ENCODE results near the gene RNPEP.
"Not testable (repeated sequence)": the region's sequence is repeated elsewhere in the genome, so short reads cannot be mapped to it uniquely, and the experiment has no call there.

Gene RNPEP

DNA sequence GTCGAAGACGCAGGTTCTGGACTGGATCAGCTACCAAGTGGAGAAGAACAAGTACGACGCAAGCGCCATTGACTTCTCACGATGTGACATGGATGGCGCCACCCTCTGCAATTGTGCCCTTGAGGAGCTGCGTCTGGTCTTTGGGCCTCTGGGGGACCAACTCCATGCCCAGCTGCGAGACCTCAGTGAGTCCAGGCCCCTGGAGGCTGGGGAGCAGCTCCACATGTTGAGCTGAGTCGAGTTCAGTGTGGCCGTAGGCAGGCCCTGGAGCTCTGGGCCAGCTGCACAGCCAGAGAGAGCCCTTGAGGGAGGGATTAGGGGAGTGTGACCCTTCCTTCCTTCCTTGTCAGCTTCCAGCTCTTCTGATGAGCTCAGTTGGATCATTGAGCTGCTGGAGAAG, 29.5 kb downstream of the RNPEP start:
- FAIRE-seq = no peak

DNA sequence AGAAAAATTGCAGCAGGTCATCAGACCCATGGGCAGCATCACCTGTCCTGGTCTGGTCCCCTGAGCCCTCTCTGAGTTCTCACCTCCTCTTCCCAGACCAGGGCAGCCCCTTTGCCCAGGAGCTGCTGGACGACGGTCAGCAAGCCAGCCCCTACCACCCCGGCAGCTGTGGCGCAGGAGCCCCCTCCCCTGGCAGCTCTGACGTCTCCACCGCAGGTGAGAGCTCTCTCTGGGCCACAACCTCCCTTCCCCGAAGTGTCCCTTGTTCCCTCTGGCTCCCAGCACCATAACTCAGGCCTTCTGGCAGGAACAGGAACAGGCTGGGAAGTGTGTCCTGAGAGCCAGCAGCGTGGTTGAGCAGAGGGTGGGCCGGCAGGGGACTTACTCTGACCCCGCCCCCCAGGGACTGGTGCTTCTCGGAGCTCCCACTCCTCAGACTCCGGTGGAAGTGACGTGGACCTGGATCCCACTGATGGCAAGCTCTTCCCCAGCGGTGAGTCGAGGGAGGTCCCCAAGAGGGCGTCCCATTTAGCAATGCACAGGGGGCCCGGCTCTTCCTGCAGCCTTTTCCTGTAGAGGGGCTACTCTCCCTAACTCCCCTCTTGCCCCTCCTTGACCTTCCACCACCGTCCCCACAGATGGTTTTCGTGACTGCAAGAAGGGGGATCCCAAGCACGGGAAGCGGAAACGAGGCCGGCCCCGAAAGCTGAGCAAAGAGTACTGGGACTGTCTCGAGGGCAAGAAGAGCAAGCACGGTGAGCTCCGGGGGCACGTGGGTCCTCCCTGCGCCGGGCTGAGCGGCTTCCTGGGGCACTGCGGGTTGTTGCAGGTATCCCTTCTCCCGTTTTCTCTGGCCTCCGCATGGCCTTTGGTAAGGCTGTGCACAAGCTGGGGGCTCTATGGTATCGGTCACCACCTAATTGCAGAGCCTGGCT, 30.4 kb downstream of the RNPEP start:
- FAIRE-seq = no peak

DNA sequence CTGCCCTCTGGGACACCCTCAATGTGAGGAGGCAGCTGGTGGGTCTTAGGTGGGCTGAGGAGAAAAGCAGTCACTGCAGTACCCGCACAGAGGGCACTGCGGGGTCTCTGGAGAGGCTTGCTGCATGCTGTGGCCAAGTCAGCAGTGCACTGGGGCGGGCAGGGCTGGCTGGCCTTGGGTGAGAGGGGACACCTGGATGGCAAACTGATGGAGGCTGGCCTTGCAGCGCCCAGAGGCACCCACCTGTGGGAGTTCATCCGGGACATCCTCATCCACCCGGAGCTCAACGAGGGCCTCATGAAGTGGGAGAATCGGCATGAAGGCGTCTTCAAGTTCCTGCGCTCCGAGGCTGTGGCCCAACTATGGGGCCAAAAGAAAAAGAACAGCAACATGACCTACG, 31.2 kb downstream of the RNPEP start:
- FAIRE-seq = no peak

DNA sequence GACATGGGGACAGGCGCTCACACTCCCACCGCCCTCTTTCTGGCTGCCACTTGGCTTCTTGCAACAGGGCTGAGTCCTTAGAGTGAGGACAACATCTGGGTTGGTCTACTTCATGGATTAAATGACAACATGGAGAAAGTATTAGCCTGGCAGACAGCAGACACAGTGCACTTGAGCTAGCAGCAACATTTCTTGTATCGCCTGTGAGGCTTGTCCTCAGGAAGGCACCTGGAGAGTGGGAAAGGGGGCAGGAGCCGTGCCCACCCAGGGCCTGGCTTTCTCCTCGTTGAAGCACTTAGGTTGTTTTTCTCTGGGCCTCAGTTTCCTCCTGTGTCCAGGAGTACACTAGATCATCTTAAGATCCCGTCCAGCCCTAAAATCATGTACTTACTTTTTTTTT, 31.6 kb downstream of the RNPEP start:
- FAIRE-seq = no peak

DNA sequence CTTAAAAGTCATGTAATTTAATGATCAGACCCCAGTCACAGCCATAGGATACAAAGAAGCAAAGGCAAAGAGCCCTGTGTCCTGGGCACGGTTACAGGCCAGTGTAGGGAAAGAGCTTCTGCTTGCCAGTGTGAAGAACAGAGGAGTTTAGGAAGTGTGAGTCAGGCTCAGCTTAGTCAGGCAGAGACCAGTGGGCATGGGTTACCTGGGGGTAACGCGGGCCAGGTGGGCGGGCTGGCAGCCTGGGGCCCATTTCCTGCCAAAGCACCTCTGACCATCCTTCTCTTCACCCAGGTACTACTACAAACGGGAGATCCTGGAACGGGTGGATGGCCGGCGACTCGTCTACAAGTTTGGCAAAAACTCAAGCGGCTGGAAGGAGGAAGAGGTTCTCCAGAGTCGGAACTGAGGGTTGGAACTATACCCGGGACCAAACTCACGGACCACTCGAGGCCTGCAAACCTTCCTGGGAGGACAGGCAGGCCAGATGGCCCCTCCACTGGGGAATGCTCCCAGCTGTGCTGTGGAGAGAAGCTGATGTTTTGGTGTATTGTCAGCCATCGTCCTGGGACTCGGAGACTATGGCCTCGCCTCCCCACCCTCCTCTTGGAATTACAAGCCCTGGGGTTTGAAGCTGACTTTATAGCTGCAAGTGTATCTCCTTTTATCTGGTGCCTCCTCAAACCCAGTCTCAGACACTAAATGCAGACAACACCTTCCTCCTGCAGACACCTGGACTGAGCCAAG, 32.6 kb downstream of the RNPEP start:
- no peak for FAIRE-seq

DNA sequence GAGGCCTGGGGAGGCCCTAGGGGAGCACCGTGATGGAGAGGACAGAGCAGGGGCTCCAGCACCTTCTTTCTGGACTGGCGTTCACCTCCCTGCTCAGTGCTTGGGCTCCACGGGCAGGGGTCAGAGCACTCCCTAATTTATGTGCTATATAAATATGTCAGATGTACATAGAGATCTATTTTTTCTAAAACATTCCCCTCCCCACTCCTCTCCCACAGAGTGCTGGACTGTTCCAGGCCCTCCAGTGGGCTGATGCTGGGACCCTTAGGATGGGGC, 33.2 kb downstream of the RNPEP start:
- FAIRE-seq = no peak

DNA sequence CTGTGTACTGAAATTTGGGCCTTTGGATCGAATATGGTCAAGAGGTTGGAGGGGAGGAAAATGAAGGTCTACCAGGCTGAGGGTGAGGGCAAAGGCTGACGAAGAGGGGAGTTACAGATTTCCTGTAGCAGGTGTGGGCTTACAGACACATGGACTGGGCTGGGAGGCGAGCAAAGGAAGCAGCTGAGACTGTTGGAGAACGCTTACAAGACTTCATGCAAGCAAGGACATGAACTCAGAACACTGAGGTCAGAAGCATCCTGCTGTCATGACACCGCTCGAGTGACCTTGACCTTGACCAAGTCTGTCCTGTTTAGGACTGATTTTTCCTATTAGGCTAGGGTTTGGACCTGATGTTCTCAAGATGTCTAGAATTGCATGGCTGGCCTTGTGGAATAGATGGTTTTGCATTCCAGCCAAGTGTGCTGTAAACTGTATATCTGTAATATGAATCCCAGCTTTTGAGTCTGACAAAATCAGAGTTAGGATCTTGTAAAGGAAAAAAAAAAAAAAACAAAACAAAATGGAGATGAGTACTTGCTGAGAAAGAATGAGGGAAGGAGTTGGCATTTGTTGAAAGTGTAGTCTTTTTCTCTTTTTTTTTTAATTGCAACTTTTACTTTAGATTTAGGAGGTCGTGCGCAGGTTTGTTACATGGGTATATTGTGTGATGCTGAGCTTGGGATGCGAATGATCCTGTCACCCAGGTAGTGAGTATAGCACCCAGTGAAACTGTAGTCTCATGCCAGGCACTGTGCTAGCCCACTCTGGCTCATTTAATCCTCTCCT, 33.8 kb downstream of the RNPEP start:
- no peak for FAIRE-seq

DNA sequence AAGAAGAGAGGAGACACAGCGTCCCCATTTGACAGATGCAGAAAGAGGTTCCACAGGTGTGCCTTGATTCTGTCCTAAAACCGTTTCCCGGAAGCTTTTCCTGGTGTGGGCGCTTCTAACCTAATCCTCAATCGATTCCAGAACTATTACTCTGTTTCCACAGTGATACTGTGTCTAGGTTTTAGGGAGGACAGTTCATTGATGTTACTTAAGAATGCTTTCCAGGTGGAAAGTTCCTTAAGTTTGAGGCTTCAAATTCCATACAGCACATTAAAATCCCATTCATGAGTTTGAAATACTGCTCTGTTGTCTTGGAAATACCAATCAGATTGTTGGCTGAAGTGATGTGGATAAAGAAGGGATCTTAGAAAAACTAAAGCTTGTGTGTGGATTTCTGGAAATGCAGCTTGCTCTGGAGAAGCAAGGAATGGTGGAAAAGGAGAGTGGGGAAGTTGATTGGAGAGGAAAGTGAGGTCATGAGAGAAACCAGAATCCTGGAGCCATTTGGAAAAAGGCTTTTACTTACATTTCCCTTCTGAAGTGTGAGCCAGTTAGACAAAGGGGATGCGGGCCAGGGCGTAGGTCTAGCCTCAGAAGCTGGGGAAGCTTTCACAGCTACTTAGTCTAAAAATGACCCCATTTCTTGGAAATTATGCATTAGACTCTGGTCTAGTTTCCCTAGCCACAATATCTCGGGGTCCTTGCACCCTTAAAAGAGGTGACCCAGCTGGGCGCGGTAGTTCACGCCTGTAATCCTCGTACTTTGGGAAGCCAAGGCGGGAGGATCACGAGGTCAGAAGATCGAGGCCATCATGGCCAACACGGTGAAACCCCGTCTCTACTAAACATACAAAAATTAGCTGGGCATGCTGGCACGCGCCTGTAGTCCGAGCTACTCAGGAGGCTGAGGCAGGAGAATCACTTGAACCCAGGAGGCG, 34.6 kb downstream of the RNPEP start:
- FAIRE-seq = no peak

DNA sequence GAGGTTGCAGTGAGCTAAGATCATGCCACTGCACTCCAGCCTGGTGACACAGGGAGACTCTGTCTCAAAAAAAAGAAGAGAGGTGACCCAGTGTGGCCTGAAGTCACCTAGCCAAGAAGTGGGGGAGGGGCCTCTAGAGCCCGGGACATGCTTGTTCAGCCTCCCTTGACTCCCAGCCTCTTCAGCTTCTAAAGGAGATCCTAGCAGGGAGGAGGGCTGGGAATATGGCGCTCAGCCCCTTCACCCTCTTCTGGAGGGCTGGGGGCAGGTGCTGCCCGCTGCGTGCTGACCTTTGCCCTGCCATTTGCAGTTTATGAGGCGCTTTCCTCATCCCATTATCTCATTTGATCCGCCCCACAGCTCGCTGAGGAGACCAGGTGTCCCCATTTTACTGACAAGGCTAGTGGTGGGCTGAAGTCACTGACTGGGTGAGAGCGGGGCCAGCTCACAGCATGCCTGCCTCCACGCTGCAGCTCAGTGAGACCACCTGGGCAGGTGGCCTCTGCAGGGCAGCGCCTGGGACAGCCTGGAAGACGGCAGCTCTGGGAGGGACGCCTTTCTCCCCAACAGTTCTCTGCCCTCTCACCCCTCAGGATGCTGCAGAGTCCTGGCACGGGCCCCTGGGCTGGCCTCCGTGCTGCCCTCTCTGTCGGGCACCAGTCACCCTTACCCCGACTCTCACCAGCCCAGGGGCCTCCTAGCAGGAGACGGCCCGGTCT, 35.5 kb downstream of the RNPEP start:
- no peak for FAIRE-seq

DNA sequence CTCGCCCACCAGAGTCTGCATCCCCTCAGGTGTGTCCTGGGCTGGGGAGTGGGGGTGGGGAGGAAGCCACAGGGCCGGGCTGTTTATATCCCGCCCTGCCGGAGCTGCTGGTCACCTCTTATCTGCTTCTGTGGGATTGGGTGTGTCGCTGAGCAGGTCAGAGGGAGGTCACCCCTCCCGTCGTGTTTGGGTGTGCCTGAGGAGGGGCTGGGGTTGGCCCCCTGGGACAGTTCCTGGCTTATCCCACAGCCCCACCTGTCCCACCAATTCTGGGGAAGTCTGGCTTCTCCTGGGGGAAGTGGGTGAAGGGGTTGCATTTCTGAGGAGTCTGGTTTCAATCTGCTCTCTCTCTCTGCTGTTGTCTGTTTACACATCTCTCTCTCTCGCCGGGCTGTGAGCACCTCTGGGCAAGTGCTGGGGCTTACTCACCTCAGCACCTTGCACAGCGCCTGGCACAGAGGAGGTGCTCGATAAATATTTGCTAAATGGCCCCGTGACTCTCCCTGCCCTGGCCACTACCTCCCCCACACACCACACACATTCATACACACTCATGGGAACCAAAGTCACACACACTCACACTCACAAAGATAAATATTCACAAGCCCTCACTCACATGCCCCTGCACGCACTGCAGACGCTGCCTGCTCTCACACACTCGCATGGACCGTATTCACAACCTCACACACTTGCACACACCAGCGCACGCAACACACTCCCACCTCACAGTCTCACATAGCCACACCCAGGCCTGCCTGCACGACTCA, 36.2 kb downstream of the RNPEP start:
- no peak for FAIRE-seq

DNA sequence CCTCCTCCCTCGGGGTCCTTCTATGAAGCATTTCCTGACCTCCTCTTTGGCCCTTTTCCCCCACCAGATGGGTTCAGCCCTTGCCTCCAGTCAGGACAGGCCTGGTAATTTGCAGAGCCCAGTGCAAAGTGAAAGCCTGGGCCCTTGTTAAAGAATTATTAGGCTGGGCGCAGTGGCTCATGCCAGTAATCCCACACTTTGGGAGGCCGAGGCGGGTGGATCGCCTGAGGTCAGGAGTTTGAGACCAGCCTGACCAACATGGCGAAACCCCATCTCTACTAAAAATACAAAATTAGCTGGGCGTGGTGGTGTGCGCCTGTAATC, 36.7 kb downstream of the RNPEP start:
- not testable (repeated sequence) for FAIRE-seq

DNA sequence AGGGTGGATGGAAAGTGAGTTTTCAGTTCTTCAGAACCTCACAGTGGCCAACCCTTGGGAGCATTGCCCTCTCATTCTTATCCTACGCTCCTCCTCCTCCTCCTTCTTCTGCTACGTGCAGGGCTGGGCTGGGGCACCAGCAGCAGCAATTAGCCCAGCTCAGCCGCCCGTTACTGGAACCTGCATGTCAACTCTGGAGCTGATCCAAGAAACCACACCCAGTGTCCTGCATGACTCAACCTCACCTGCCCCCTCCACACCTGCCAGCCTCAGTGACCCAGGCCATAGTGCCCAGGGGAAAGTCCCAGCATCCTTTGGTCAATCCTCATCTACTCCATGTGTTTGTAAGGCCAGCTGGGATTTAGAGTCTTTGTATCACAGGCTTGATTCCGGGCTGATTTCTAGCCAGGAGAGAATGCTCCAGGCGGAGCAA, 40.6 kb downstream of the RNPEP start:
- no peak for FAIRE-seq

DNA sequence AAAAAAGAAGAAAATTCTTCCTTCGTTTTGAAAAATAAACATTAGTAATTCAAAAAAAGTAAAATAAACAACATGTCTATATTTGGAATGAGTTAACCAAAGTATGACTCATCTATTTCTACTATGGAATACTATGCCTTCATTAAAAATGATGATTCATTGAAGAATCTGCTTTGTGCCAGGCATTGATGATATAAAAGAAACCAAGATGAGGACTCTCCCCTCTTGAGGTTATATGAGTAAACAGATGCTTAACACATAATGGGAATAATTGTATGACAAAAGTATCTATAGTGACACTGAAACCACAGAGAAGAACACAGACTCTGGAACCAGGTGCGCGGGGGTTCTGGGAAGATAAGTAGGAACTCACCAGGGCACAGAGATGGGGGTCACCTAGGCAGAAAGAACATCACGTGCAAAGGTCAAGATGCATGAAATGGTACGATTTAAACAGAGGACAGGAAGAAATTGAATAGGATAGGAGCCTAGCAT, 46.8 kb downstream of the RNPEP start:
- FAIRE-seq = peak; percentile 72

DNA sequence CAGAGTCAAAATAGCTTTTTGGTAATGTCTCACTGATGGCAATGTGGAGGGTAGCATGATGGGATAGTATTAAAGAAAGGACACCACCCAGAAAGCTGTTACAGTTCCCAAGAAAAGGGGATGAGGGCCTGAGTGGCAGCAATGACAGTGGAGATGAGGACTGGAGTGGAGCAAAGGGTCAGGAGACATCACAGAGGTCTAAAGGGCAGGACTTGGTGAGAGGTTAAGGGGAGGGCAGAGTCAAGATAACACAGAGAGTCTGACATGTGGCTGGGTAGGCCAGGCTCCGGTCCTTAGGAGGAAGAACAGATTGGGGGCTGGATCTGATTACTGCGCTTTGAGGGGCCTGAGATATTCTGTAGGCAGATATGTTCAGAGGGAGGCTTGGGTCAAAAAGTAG, 47.3 kb downstream of the RNPEP start:
- no peak for FAIRE-seq

DNA sequence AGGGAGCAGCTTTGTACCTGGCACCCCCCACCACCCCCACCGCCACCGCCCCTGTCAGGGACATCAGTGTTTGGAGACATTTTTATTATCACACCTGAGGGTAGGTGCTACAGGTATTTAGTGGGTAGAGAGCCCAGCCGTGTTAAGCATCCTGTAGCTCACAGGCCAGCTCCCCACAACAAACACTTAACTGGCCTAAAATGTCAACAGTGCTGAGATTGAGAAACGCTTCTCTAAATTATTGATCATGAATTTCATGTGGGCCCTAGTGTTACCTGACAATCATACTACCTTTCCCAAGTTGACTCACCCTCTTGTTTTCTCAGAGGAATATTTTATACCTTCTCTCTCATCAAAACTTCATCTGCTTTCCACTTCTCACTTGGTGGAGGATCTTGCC, 49.3 kb downstream of the RNPEP start:
- no peak for FAIRE-seq

DNA sequence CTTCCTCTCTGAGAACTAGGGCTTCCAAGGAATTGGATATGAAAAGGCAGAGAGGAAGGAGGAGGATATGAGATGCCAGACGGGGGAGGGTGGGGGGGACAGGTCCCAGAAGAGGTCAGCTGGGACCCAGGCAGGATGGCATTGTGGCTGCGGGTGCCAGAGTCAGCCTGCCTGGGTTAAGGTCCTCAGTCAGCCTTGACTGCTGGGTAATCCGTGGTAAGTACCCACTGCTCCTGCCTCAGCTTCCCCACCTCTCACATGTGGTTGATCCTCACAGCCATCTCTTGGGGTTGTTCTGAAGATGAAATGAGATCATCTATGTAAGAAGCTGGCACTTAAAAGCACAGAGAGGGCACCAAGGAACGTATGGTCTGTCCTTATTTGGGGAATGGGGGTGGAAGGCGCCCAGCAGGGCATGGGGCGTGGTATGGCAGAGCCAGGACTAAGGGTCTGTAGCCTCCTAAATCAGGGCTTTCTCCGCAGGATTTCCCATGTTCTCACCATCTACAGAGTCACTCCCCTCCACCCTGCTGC, 51.8 kb downstream of the RNPEP start:
- FAIRE-seq = no peak

DNA sequence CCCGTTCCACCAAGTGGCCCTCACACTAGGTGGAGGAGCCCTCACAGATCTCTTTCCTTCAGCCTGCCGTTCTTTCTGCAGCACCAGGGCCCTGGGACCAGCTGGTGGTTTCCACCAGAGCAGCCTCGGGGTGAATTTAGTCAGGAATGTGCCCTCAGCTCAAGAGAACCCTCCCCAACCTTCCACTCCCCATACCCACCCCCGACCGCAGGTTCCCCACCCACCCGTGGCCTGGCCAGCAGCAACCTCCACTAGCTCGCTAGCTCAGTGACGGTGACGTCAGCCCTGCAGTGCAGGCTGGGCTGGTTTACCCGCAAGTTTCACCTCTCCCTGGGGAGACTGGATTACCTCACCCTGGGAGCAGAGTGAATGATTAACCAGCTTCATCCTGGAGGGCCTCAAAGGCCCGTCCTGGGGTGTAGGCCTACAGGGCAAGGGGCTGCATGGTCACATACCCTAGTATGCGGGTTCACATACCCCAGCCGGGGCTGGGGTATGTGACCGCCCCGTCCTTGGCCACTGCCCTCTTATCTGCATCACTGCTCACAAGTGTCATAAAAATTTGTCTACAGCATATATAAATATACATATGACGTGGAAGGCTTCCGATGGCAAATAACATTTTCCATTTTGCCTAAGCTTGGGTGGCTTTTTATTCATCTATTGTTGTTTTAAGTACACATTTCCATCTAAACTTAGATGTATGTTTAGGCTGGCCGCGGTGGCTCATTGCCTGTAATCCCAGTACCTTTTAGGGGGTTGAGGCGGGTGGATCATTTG, 52.4 kb downstream of the RNPEP start:
- FAIRE-seq = no peak

DNA sequence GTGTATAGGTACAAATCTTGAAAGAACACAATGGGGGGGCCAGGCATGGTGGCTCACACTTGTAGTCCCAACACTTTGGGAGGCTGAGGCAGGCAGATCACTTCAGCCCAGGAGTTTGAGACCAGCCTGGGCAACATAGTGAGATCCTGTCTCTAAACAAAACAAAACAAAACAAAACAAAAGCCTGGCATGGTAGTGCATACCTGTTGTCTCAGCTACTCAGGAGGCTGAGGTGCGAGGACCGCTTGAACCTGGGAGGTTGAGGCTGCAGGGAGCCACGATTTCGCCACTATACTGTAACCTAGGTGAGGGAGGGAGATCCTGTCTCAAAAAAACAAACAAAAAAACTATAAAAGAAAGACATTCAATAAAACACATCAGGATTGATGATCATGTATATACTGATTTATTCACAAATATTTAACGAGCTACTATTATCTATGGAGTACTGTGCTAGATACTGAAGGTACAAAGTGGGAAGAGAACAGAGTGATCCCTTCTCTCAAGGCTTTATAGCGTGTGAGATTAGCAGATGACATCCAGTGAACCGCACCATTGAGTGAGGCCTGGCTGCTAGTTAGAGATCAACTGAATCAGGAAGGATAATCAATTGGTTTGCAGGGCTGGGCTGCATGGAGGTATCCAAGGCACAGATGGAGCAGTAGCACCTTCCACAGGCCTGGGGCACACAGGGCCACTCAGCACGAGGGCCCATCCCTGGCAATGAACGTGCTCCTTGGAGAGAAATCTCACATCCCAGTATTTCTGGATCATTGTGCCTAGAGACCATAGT, 54.3 kb downstream of the RNPEP start:
- FAIRE-seq = no peak

DNA sequence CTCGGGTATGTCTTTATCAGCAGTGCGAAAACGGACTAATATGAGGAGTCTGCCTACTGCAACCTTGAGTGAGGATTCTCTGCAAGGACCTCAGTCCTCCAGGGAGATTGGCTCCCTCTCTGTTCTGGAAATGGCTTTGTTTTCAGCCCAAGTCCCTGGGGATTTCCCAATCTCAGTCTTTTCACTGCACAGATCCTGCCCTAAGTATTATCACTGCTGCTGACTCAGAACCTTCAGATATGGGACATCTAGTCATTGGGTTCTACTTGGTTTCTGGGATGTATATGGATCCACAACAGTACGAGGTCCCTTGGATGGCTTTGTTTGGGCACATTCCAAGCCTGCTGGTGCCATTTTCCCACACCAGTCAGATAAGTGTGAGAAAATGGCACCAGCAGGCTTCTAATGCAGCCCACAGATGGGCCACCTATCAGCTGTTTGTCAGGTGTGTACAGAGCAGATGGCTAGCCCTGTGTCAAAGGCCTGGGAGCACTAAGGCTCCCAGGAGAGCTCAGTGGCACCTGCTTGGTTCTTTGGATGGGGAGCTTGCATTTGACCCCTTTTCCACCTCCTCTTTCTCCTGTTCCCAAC, 55.4 kb downstream of the RNPEP start:
- FAIRE-seq = no peak
